Karpas-422 (cell line): ENCODE measurements around the gene ZNF445. TPM values are rescaled to one million over a fixed set of nuclear protein-coding genes. Genes with fewer than 3 reads are reported as not detected.

Experiments
- DNase-seq: peaks from one replicate; pipeline ENCODE4 v3.0.0-alpha.2; 2015
- H2AFZ ChIP-seq: fragments of 200-600 bp; sonication (generic); 2 replicates; pipeline ENCODE4 v1.6.1; 2014; ENCODE audit warnings: antibody characterized with exemption, low read length, mixed read lengths
- H3K27ac ChIP-seq: fragments of 200-600 bp; sonication (generic); 2 replicates; pipeline ENCODE4 v1.5.1; 2014; ENCODE audit warnings: mild to moderate bottlenecking, low read length, moderate library complexity
- H3K27me3 ChIP-seq: fragments of 200-600 bp; sonication (generic); 2 replicates; pipeline ENCODE4 v1.6.1; 2014; ENCODE audit warnings: low read length, mixed read lengths
- H3K36me3 ChIP-seq: fragments of 200-600 bp; sonication (generic); 2 replicates; pipeline ENCODE4 v1.6.1; 2014; ENCODE audit warnings: low read length, mixed read lengths; ENCODE audit not compliant: insufficient read depth
- H3K4me1 ChIP-seq: fragments of 200-600 bp; sonication (generic); 2 replicates; pipeline ENCODE4 v1.6.1; 2014; ENCODE audit warnings: mild to moderate bottlenecking, low read length, mixed read lengths
- H3K4me2 ChIP-seq: fragments of 200-600 bp; sonication (generic); 2 replicates; pipeline ENCODE4 v1.6.1; 2014; ENCODE audit warnings: low read length, low read depth, mild to moderate bottlenecking; ENCODE audit not compliant: poor library complexity, severe bottlenecking
- H3K4me3 ChIP-seq: fragments of 200-600 bp; sonication (generic); 2 replicates; pipeline ENCODE4 v1.5.1; 2014; ENCODE audit warnings: mild to moderate bottlenecking, antibody characterized with exemption, low read length, mixed read lengths
- H3K79me2 ChIP-seq: fragments of 200-600 bp; sonication (generic); 2 replicates; pipeline ENCODE4 v1.6.1; 2014; ENCODE audit warnings: mild to moderate bottlenecking, low read length, mixed read lengths
- H3K9ac ChIP-seq: fragments of 200-600 bp; sonication (generic); 2 replicates; pipeline ENCODE4 v1.6.0; 2014; ENCODE audit warnings: low read length
- H3K9me2 ChIP-seq: fragments of 200-600 bp; sonication (generic), shearing (Covaris generic); replicated peaks from 2 replicates; pipeline ENCODE4 v1.6.0; 2014; ENCODE audit warnings: mild to moderate bottlenecking, low read length, moderate library complexity; ENCODE audit not compliant: insufficient read depth
- H3K9me3 ChIP-seq: fragments of 300-700, 200-600 bp; sonication (generic); 2 replicates; pipeline ENCODE4 v1.6.1; 2014; ENCODE audit warnings: low read length, mixed read lengths
- H4K20me1 ChIP-seq: fragments of 200-600 bp; sonication (generic); 2 replicates; pipeline ENCODE4 v1.6.1; 2014; ENCODE audit warnings: mild to moderate bottlenecking, antibody characterized with exemption, low read length, low read depth; ENCODE audit not compliant: insufficient read depth
- total RNA-seq: library from RNA; depleted of rRNA; stranded (reverse); fragments of >200 nt; shearing (Covaris generic); gene quantifications from 2 replicates; pipeline ENCODE4 v1.2.3, GENCODE V29; 2014; ENCODE audit warnings: low replicate concordance

Gene ZNF445
- total RNA-seq, 1 experiment from 2014 or later = 9.8 TPM

DNA sequence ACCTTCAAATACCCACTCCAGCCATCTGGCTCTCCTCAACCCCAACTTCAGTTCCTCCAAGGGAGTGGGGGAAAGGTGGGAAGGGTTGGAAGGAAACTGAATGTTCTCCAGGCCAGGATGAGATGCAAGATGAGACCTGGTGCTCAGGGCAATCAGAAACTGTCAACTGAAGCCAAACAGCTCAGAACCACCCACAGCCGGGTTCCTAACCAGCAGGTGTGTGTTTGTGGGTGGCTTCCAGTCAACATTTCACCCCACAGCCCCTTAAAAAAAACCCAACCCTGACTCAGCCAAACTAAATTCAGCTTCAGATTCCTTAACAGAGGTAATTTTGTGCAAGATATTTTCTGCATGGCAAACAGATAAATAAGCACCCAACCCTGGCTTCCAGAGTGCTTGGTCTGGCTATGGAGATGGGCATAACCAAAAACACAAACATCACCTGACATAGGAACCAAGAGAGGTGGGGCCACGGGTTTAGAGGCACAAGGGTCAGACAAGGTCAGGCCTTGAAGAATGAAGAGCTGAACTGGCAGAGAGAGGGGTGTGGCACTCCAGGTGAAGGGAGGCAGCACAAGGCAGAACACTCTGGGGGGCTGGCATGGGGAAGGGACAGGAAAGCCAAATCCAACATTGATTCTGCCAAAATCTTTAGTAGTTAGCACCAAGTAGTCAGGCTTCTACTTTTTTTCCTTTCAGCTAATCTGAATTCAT lies 34.7 kb downstream of the ZNF445 start:
- Histone ChIP-seq H3K9ac (no peak overlapping the region), H3K27me3 (no peaks in the 10 kb centered on the region), H3K4me3 (no peak overlapping the region), H3K4me2 (no peak overlapping the region), H4K20me1 (no peaks in the 10 kb centered on the region), H3K4me1 (peaks cover 7% of the 10 kb centered on the region), H3K9me2 (no peaks in the 10 kb centered on the region), H2AFZ (no peak overlapping the region), H3K9me3 (no peaks in the 10 kb centered on the region), H3K36me3 (peaks cover 14% of the 10 kb centered on the region), H3K79me2 (no peaks in the 10 kb centered on the region), H3K27ac (no peak overlapping the region)
- DNase-seq = no peak

DNA sequence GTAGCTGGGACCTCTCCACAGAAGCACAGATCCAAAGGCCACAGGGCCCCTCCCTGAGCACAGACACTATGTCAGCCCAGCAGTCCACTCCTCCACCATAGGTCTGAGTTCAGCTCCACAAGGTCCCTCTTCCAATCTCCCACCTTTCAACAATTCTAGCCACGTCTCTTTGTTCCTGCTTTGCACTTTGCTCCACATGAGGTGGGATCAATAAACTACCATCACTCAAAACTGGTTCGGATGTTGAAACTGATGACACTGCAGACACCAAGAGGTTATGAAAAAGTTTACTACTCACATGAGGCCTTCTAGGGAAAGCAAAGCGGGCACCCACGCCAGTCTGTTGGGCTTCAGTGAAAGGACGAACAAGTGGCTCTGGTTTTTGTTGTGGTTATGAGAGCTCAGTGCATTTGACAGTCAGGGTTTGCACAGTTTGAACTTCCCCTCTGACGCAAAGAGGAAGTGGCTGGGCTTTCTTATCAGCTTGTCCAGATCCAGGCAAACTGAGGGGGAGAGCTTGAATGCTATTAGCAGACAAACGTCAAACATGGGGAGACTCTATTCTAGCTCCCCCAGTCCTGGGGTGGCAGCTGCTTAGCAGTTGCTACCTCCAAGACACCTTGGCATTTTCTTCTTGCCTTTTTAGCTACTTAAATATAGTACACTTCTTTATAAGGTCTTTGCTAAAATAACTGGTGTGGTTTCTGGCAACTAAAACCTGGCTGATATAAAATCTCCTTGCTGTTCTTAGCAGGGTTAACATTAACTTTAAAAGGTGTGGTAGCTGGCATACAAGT lies 37.8 kb downstream of the ZNF445 start:
- H3K4me1 ChIP-seq = peaks cover 7% of the 10 kb centered on the region
- H3K27me3 ChIP-seq = no peaks in the 10 kb centered on the region
- no peak overlapping the region for H3K9ac ChIP-seq
- no peaks in the 10 kb centered on the region for H3K9me3 ChIP-seq
- no peak overlapping the region for H3K4me2 ChIP-seq
- DNase-seq = peak; percentile 47
- no peak overlapping the region for H3K4me3 ChIP-seq
- no peaks in the 10 kb centered on the region; the same call in 1 of the 2 replicates for H3K36me3 ChIP-seq
- H2AFZ ChIP-seq = no peak overlapping the region
- H3K9me2 ChIP-seq = no peaks in the 10 kb centered on the region
- H4K20me1 ChIP-seq = no peaks in the 10 kb centered on the region; the same call in 1 of the 2 replicates
- H3K27ac ChIP-seq = no peak overlapping the region
- H3K79me2 ChIP-seq = no peaks in the 10 kb centered on the region

DNA sequence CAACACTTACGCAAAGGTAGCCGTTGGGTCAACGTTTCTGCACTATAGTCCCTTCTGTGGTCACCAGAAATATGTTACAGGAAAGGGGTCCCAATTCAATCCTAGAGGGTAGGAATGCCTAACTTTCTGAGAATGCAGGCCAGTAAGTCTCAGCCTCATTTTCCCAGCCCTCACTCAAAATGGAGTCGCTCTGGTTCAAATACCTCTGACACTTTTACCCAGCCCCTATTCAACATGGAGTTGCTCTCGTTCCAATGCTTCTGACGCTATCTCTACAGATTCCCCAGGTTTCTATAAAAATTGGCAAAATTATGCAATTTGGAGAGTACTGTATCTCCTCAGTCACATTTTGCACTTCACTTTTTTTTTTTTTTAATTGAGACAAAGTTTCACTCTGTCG lies 39.7 kb downstream of the ZNF445 start:
- Histone ChIP-seq H3K4me2 (no peak overlapping the region), H3K27ac (no peak overlapping the region), H3K36me3 (no peaks in the 10 kb centered on the region), H3K4me1 (peaks cover 7% of the 10 kb centered on the region), H3K9me2 (no peaks in the 10 kb centered on the region), H3K79me2 (no peaks in the 10 kb centered on the region), H3K9me3 (no peaks in the 10 kb centered on the region), H3K27me3 (no peaks in the 10 kb centered on the region), H4K20me1 (no peaks in the 10 kb centered on the region; the same call in 1 of the 2 replicates), H3K4me3 (no peak overlapping the region), H3K9ac (no peak overlapping the region), H2AFZ (no peak overlapping the region)
- no peak for DNase-seq

DNA sequence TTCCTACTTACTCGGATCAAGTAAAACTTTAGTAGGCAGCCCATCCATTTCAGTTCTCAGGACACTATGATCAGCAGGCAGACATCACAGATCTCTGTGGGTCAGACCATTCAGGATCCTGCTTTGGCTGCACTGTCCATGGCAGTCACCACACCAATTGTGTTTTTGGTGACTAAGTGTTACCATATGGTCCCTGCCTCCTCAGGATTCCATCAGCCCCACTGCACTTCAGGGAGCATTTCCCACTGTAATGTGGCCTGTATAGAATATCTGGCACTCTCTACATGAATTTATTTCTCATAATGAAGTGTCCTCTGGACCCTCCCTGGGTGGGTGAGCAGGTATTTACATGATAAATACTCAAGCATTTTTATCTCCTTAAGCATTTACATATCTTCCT lies 41.3 kb downstream of the ZNF445 start:
- H2AFZ ChIP-seq = no peak overlapping the region
- H3K9ac ChIP-seq = no peak overlapping the region
- H3K27ac ChIP-seq = no peak overlapping the region
- H3K4me1 ChIP-seq = peaks cover 7% of the 10 kb centered on the region
- no peak overlapping the region for H3K4me3 ChIP-seq
- no peaks in the 10 kb centered on the region for H3K27me3 ChIP-seq
- H3K79me2 ChIP-seq = no peaks in the 10 kb centered on the region
- H3K4me2 ChIP-seq = no peak overlapping the region
- no peaks in the 10 kb centered on the region for H3K36me3 ChIP-seq
- no peak for DNase-seq
- H3K9me2 ChIP-seq = no peaks in the 10 kb centered on the region
- no peaks in the 10 kb centered on the region; the same call in 1 of the 2 replicates for H4K20me1 ChIP-seq
- H3K9me3 ChIP-seq = no peaks in the 10 kb centered on the region

DNA sequence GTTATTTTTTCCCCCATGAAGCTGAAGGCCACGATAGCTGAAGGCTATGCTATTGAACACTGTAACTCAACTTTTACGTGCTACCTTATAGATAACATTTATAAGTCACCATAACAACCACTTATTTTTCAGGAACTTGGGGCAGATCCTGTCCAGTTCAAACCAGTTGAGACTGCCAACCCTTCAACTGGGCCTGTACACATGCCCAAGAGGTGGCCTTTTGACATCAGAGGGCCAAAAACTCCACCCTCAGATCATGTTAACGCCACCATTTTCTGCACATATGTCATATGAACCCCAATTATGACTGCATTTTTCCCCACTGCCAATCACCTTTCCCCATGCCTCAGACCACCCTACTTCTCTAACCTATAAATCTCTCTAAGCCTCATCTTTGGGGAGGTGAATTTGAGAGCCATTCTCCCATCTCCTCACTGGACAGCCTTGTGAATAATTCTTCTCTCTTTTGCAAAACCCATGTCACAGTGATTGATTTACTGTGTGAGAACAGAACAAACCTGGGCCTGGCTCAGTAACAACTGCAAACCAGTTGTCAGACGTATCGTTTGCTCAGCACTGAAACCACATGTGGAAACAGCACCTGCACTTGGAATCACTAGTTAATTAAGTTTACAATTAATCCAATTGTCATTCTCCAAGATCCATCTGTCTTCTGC lies 42.5 kb downstream of the ZNF445 start:
- H3K36me3 ChIP-seq = no peaks in the 10 kb centered on the region
- H3K4me2 ChIP-seq = no peak overlapping the region
- H3K9me2 ChIP-seq = no peaks in the 10 kb centered on the region
- no peak overlapping the region for H3K9ac ChIP-seq
- H3K27ac ChIP-seq = no peak overlapping the region
- DNase-seq = no peak
- peaks cover 2% of the 10 kb centered on the region for H3K4me1 ChIP-seq
- no peak overlapping the region for H2AFZ ChIP-seq
- H3K27me3 ChIP-seq = no peaks in the 10 kb centered on the region
- no peaks in the 10 kb centered on the region; the same call in 1 of the 2 replicates for H4K20me1 ChIP-seq
- no peaks in the 10 kb centered on the region for H3K9me3 ChIP-seq
- H3K4me3 ChIP-seq = no peak overlapping the region
- H3K79me2 ChIP-seq = no peaks in the 10 kb centered on the region

DNA sequence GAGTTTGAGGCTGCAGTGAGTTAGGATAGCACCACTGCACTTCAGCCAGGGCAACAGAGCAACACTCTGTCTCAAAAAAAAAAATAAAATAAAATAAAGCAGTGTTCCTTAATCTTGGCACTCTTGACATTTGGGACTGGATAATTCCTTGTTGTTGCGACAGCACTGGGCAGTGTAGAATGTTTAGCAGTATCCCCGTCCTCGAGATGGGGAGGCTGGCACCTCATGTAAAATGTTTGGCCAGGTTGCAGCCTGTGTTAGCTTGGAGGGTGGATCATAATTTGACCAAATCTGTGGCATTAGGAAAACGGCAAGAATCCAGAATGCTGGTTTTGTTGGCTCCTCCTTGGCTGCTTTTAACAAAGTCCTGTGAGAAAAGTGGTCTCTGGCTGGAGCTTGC lies 47.0 kb downstream of the ZNF445 start:
- H3K4me1 ChIP-seq = no peaks in the 10 kb centered on the region
- DNase-seq = no peak
- H4K20me1 ChIP-seq = no peaks in the 10 kb centered on the region; the same call in 1 of the 2 replicates

DNA sequence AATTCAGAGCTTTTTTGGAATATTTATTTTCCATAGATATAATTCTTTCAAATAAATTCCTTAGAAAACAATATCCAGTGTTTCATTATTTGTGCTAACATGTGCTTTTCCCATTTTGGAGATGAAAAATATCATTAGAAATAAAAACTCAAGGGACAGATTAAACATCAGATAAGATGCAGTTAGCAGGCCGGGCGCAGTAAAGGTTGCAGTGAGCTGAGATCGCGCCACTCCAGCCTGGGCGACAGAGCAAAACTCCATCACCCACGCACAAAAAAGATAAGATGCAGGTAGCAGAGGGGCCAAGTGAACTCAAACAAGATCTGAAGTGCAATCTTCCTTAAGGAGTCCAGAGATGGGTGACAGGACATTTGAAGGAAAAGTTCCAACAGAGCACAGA lies 48.0 kb downstream of the ZNF445 start:
- H3K4me3 ChIP-seq = no peak overlapping the region
- no peak overlapping the region for H3K4me2 ChIP-seq
- no peaks in the 10 kb centered on the region for H3K27me3 ChIP-seq
- no peaks in the 10 kb centered on the region for H3K4me1 ChIP-seq
- no peak for DNase-seq
- H3K27ac ChIP-seq = no peak overlapping the region
- H3K9me3 ChIP-seq = no peaks in the 10 kb centered on the region
- H3K79me2 ChIP-seq = no peaks in the 10 kb centered on the region
- no peaks in the 10 kb centered on the region for H4K20me1 ChIP-seq
- H3K9ac ChIP-seq = no peak overlapping the region
- no peak overlapping the region for H2AFZ ChIP-seq
- H3K9me2 ChIP-seq = no peaks in the 10 kb centered on the region
- H3K36me3 ChIP-seq = no peaks in the 10 kb centered on the region

More for the DNA sequence above, 47.0 kb downstream of the ZNF445 start:
- Histone ChIP-seq H3K9me3 (no peaks in the 10 kb centered on the region), H2AFZ (no peak overlapping the region), H3K4me3 (no peak overlapping the region), H3K9me2 (no peaks in the 10 kb centered on the region), H3K36me3 (no peaks in the 10 kb centered on the region), H3K9ac (no peak overlapping the region), H3K79me2 (no peaks in the 10 kb centered on the region), H3K27ac (no peak overlapping the region), H3K4me2 (no peak overlapping the region), H3K27me3 (no peaks in the 10 kb centered on the region)

DNA sequence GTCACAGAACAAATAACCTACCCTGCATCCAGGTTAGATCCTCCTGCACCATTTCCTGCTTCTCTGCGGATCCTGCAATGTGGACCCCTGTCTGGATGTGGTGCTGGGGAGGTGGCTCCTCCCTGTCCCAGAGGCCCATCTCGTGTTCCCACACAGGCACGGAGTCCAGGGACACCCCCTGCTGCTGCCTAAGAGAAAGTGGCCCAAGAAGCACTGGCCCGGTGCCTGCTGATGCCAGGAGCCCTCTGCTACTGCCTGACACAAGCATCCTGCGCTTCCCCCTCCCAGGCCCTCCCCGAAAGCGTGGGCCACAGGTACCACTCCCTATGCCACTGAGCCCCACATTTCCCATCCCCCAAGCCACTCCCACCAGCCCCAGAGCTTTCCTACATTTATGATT lies 48.6 kb downstream of the ZNF445 start:
- H3K4me1 ChIP-seq = no peaks in the 10 kb centered on the region
- H3K27me3 ChIP-seq = no peaks in the 10 kb centered on the region
- H3K4me2 ChIP-seq = no peak overlapping the region
- H4K20me1 ChIP-seq = no peaks in the 10 kb centered on the region
- no peaks in the 10 kb centered on the region for H3K79me2 ChIP-seq
- H2AFZ ChIP-seq = no peak overlapping the region
- H3K9me2 ChIP-seq = no peaks in the 10 kb centered on the region
- H3K4me3 ChIP-seq = no peak overlapping the region
- H3K9me3 ChIP-seq = no peaks in the 10 kb centered on the region
- no peaks in the 10 kb centered on the region for H3K36me3 ChIP-seq
- no peak for DNase-seq
- H3K27ac ChIP-seq = no peak overlapping the region
- no peak overlapping the region for H3K9ac ChIP-seq
